Measurements from ENCODE around the gene PROC.

PROC gene

DNA sequence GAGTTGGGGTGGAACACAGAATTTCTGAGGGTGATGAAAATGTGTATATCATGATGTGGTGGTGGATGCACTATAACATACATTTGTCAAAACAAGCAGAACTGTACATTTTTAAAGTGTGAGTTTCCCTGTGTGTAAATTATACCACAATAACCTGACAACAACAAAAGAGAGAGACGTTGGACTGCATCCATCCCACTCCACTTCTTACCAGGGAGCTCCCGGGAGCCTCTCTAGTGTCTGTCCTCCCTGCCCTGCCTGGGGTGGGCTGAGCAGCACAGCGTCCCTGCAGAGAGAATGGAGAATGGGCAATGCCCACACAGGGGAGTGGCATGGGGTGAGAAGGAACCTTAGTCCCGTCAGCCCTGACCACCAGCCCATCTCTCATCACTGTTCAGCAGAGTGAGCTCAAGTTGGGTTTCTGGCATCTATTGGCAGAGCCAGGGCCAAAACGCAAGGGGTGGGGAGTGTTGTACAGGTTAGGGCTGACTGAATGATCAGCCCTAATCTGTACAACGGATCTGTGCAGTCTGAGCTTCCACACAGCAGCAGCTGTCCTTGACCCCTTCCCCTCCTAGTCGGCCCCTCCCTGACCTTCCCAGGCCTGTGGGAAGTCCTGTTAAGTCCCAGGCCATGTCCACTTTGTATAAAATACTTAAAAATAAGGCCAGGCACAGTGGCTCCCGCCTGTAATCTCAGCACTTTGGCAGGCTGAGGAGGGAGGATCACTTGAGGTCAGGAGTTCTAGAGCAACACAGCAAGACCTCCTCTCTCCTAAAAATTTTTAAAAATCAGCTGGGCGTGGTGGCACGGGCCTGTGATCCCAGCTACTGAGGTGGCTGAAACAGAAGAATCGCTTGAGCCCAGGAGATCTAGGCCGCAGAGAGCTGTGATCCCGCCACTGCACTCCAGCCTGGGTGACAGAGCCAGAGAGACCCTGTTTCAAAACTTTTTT, 3.3 kb upstream of the PROC start:
- DNase-seq (ENCODE audit: low read depth): no peak

DNA sequence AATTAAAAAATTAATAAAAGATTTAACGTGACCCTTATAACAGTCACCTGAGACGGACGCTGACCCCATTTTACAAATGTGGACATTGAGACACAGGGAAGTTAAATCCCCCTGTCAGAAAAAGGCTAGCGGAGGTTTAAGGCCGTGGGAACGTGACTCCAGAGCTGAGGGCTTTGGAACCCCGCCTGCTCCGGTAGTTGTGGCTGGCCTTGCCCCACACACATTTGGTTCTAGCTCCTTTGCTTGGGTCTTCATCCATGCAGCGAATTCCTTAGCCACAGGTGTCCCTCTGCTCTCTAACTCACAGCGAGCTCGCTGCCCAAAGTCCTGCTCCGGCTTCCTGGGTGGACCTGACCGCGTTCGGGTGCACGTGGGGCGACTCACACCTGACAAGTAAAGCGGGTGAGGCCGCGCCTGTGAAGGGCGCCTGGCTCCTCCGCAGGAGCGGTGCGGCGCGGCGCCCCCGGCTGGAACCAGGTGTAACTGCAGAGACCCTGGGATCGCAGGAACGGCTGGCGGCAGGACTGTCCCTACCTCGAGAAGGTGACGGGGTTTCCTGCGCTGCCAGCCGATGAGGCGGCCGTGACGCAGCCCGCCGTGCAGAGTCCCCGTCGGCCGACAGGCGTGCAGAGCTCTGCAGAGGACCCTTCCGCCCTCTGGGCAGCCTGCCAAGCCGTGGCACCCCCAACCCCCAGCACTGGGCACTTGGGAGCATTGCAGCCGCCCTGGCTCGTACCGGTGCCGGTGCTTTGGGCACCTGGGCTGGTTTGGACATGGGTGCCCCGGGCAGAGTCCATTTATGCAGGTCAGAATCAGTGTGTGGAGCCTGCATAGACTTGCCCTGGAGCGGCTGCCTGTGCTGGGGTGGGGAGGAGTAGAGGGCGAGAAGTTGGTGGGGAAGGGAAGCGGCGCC, 2.4 kb upstream of the PROC start:
- DNase-seq (ENCODE audit: low read depth): peak; percentile 76

GRCh38 chr2:127416506-127417001, 1.7 kb upstream of the PROC start:
- DNase-seq (ENCODE audit: low read depth): no peak

GRCh38 chr2:127417406-127417805, 821 bp upstream of the PROC start:
- DNase-seq (ENCODE audit: low read depth): no peak

GRCh38 chr2:127419112-127419430, 844 bp downstream of the PROC start:
- no peak for DNase-seq (ENCODE audit: low read depth)

- DNase-seq (ENCODE audit: low read depth): no peak
Observed at GRCh38 chr2:127419448-127420038, 1.3 kb downstream of the PROC start.

GRCh38 chr2:127420039-127420864, 2.0 kb downstream of the PROC start:
- no peak for DNase-seq (ENCODE audit: low read depth)

DNA sequence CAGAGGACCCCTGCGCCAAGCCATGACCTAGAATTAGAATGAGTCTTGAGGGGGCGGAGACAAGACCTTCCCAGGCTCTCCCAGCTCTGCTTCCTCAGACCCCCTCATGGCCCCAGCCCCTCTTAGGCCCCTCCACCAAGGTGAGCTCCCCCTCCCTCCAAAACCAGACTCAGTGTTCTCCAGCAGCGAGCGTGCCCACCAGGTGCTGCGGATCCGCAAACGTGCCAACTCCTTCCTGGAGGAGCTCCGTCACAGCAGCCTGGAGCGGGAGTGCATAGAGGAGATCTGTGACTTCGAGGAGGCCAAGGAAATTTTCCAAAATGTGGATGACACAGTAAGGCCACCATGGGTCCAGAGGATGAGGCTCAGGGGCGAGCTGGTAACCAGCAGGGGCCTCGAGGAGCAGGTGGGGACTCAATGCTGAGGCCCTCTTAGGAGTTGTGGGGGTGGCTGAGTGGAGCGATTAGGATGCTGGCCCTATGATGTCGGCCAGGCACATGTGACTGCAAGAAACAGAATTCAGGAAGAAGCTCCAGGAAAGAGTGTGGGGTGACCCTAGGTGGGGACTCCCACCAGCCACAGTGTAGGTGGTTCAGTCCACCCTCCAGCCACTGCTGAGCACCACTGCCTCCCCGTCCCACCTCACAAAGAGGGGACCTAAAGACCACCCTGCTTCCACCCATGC, 3.0 kb downstream of the PROC start:
- DNase-seq (ENCODE audit: low read depth): no peak

DNA sequence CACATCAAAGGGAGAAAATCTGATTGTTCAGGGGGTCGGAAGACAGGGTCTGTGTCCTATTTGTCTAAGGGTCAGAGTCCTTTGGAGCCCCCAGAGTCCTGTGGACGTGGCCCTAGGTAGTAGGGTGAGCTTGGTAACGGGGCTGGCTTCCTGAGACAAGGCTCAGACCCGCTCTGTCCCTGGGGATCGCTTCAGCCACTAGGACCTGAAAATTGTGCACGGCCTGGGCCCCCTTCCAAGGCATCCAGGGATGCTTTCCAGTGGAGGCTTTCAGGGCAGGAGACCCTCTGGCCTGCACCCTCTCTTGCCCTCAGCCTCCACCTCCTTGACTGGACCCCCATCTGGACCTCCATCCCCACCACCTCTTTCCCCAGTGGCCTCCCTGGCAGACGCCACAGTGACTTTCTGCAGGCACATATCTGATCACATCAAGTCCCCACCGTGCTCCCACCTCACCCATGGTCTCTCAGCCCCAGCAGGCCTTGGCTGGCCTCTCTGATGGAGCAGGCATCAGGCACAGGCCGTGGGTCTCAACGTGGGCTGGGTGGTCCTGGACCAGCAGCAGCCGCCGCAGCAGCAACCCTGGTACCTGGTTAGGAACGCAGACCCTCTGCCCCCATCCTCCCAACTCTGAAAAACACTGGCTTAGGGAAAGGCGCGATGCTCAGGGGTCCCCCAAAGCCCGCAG, 3.8 kb downstream of the PROC start:
- no peak for DNase-seq (ENCODE audit: low read depth)

GRCh38 chr2:127422559-127423477, 4.6 kb downstream of the PROC start:
- DNase-seq (ENCODE audit: low read depth): no peak

DNA sequence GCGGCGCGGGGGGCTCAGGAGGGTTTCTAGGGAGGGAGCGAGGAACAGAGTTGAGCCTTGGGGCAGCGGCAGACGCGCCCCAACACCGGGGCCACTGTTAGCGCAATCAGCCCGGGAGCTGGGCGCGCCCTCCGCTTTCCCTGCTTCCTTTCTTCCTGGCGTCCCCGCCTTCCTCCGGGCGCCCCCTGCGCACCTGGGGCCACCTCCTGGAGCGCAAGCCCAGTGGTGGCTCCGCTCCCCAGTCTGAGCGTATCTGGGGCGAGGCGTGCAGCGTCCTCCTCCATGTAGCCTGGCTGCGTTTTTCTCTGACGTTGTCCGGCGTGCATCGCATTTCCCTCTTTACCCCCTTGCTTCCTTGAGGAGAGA, 5.2 kb downstream of the PROC start:
- no peak for DNase-seq (ENCODE audit: low read depth)

DNA sequence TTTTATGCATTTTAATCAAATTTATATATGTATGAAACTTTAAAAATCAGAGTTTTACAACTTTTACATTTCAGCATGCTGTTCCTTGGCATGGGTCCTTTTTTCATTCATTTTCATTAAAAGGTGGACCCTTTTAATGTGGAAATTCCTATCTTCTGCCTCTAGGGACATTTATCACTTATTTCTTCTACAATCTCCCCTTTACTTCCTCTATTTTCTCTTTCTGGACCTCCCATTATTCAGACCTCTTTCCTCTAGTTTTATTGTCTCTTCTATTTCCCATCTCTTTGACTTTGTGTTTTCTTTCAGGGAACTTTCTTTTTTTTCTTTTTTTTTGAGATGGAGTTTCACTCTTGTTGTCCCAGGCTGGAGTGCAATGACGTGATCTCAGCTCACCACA, 5.7 kb downstream of the PROC start:
- DNase-seq (ENCODE audit: low read depth): no peak

- no peak for DNase-seq (ENCODE audit: low read depth)
Observed at GRCh38 chr2:127424598-127425520, 6.6 kb downstream of the PROC start.

- no peak for DNase-seq (ENCODE audit: low read depth)
Observed at GRCh38 chr2:127425540-127426490, 7.6 kb downstream of the PROC start.

- no peak for DNase-seq (ENCODE audit: low read depth)
Observed at GRCh38 chr2:127426501-127427354, 8.5 kb downstream of the PROC start.
